A549 (cell line): ENCODE results near the gene DLG4. TPM values are rescaled to one million over a fixed set of nuclear protein-coding genes. Genes with fewer than 3 reads are reported as not detected.
A peak's percentile ranks its signal among the peaks of the same experiment; 100 is the strongest.

Experiments
- ATAC-seq, 2 experiments: fragments of 200-7000 bp in 1 of 2; fragments of >200 bp in 1 of 2; cut with Nextera tagmentation in 1 of 2; cut with Tn5 transposase in 1 of 2; 3 replicates each; pipeline versions ENCODE4 v1.8.0 to v1.9.1; 2018 to 2020; ENCODE audit warnings: mild to moderate bottlenecking in 1 of 2, moderate library complexity in 1 of 2
- CTCF ChIA-PET: fragments of 300-600 bp; sonication (Branson Sonifier 250); formaldehyde crosslinking; extraction: SDS; loops from one replicate; lab custom pipeline; 2021; ENCODE audit warnings: antibody characterized with exemption, inconsistent platforms; lab: Yijun Ruan, JAX
- POLR2A ChIA-PET: fragments of 350-600 bp; formaldehyde crosslinking; extraction: SDS; loops from one replicate; lab custom pipeline; 2021; ENCODE audit warnings: antibody characterized with exemption, inconsistent platforms; lab: Yijun Ruan, JAX
- DNase-seq, 2 experiments: peaks; one replicate each; pipeline versions ENCODE4 v3.0.0 to v3.0.0-alpha.2; 2011 to 2016; ENCODE audit warnings: low read depth in 1 of 2, low spot score in 1 of 2
- FAIRE-seq: peaks from 2 replicates; lab custom pipeline; 2011; peaks lifted over from hg19 to GRCh38; lab: Jason Lieb, UNC
- H3K27ac ChIP-seq, 2 experiments: fragments of >200 bp; sonication (Bioruptor Twin); formaldehyde crosslinking; 3 replicates each; pipeline ENCODE4 v1.5.1; 2016 to 2017
- H3K4me1 ChIP-seq: fragments of >200 bp; sonication (Bioruptor Twin); formaldehyde crosslinking; 3 replicates; pipeline ENCODE4 v1.6.1; 2016
- H3K4me2 ChIP-seq: fragments of >200 bp; sonication (Bioruptor Twin); formaldehyde crosslinking; 3 replicates; pipeline ENCODE4 v1.6.1; 2016
- H3K4me3 ChIP-seq: fragments of >200 bp; sonication (Bioruptor Twin); formaldehyde crosslinking; 3 replicates; pipeline ENCODE4 v1.5.1; 2016
- H3K9me3 ChIP-seq: fragments of >200 bp; sonication (Bioruptor Twin); formaldehyde crosslinking; 3 replicates; pipeline ENCODE4 v1.6.1; 2016
- CBX2 ChIP-seq: fragments of 200-600 bp; sonication (generic); IDR thresholded peaks from 2 replicates; pipeline ENCODE4 v1.6.1; 2016; ENCODE audit warnings: low read depth, mild to moderate bottlenecking, borderline replicate concordance
- CEBPB ChIP-seq, 2 experiments: fragments of >200 bp in 1 of 2; sonication (Bioruptor Twin) in 1 of 2; formaldehyde crosslinking in 1 of 2; IDR thresholded peaks; 2 replicates each; pipeline ENCODE4 v1.6.1; 2012 to 2016
- EHMT2 ChIP-seq: fragments of 200-600 bp; sonication (generic); IDR thresholded peaks from 2 replicates; pipeline ENCODE4 v1.6.1; 2016; ENCODE audit warnings: antibody characterized with exemption, low read depth, mild to moderate bottlenecking, moderate library complexity
- EP300 ChIP-seq, 2 experiments: fragments of >200 bp; sonication (Bioruptor Twin); formaldehyde crosslinking; IDR thresholded peaks; 2 replicates in 1 of 2; 3 replicates in 1 of 2; pipeline ENCODE4 v1.6.1; 2016 to 2017
- ESRRA ChIP-seq: fragments of 150-350 bp; IDR thresholded peaks from 2 replicates; pipeline ENCODE4 v1.6.1; 2014; ENCODE audit warnings: mild to moderate bottlenecking, low read length, borderline replicate concordance
- FOSL2 ChIP-seq, 2 experiments: fragments of 450-650 bp in 1 of 2; fragments of >200 bp in 1 of 2; sonication (Bioruptor Twin) in 1 of 2; formaldehyde crosslinking; IDR thresholded peaks; 2 replicates each; pipeline versions ENCODE4 v1.5.0 to v1.6.1; 2016 to 2020; ENCODE audit warnings: mild to moderate bottlenecking in 1 of 2, moderate library complexity in 1 of 2
- FOXS1 ChIP-seq: fragments of 250-450 bp; sonication (Bioruptor Pico); IDR thresholded peaks from 2 replicates; pipeline ENCODE4 v1.5.0; 2020; ENCODE audit warnings: mild to moderate bottlenecking, moderate library complexity
- HEYL ChIP-seq: fragments of 250-450 bp; sonication (Bioruptor Pico); IDR thresholded peaks from 2 replicates; pipeline ENCODE4 v1.8.0; 2021; ENCODE audit warnings: mild to moderate bottlenecking, moderate library complexity
- HOXA7 ChIP-seq: fragments of 250-450 bp; sonication (Bioruptor Pico); IDR thresholded peaks from 2 replicates; pipeline ENCODE4 v1.5.0; 2020; ENCODE audit warnings: mild to moderate bottlenecking, moderate library complexity
- HOXB5 ChIP-seq: fragments of 250-450 bp; sonication (Bioruptor Pico); IDR thresholded peaks from 2 replicates; pipeline ENCODE4 v1.5.0; 2020; ENCODE audit warnings: mild to moderate bottlenecking, moderate library complexity
- JUN ChIP-seq, 2 experiments: fragments of >200 bp; sonication (Bioruptor Twin); formaldehyde crosslinking; IDR thresholded peaks; 2 replicates in 1 of 2; 3 replicates in 1 of 2; pipeline ENCODE4 v1.6.1; 2016 to 2017
- JUNB ChIP-seq: fragments of >200 bp; sonication (Bioruptor Twin); formaldehyde crosslinking; IDR thresholded peaks from 2 replicates; pipeline ENCODE4 v1.6.1; 2016
- KDM1A ChIP-seq: fragments of 200-600 bp; sonication (generic); IDR thresholded peaks from 2 replicates; pipeline ENCODE4 v1.6.1; 2016; ENCODE audit warnings: low read depth, mild to moderate bottlenecking
- KDM5A ChIP-seq: fragments of 200-600 bp; sonication (generic); IDR thresholded peaks from 2 replicates; pipeline ENCODE4 v1.6.1; 2016; ENCODE audit warnings: antibody characterized with exemption, mild to moderate bottlenecking
- MAFK ChIP-seq: fragments of 450-650 bp; IDR thresholded peaks from 2 replicates; pipeline ENCODE4 v1.6.1; 2014; ENCODE audit not compliant: partially characterized antibody
- MAZ ChIP-seq: fragments of 150-350 bp; IDR thresholded peaks from 2 replicates; pipeline ENCODE4 v1.6.1; 2014; ENCODE audit warnings: antibody characterized with exemption, low read depth, low read length, borderline replicate concordance
- MYC ChIP-seq: IDR thresholded peaks from 2 replicates; pipeline ENCODE4 v1.6.1; 2012; ENCODE audit warnings: mild to moderate bottlenecking, inconsistent platforms, low read length, improper control_type of control experiment, borderline replicate concordance
- NFE2L2 ChIP-seq: fragments of 150-350 bp; conservative IDR thresholded peaks from 2 replicates; pipeline ENCODE4 v1.6.1; 2014; ENCODE audit warnings: low read length
- NPAS2 ChIP-seq: fragments of 250-450 bp; sonication (Bioruptor Pico); IDR thresholded peaks from 2 replicates; pipeline ENCODE4 v1.8.0; 2022; ENCODE audit warnings: mild to moderate bottlenecking, moderate library complexity, borderline replicate concordance
- NR3C1 ChIP-seq: fragments of >200 bp; sonication (Bioruptor Twin); formaldehyde crosslinking; IDR thresholded peaks from 3 replicates; pipeline ENCODE4 v1.6.1; 2017
- POLR2A ChIP-seq: IDR thresholded peaks from 2 replicates; pipeline ENCODE4 v1.6.1; 2012; ENCODE audit warnings: mild to moderate bottlenecking, low read length
- RAD21 ChIP-seq, 2 experiments: fragments of >200 bp in 1 of 2; sonication (Bioruptor Twin) in 1 of 2; formaldehyde crosslinking in 1 of 2; IDR thresholded peaks in 1 of 2; conservative IDR thresholded peaks in 1 of 2; 2 replicates in 1 of 2; 3 replicates in 1 of 2; pipeline ENCODE4 v1.6.1; 2012 to 2018; ENCODE audit warnings: inconsistent platforms in 1 of 2
- RCOR1 ChIP-seq: fragments of 150-350 bp; IDR thresholded peaks from 2 replicates; pipeline ENCODE4 v1.6.1; 2014; ENCODE audit warnings: antibody characterized with exemption, low read length, low read depth
- RFX5 ChIP-seq: fragments of 450-650 bp; IDR thresholded peaks from 2 replicates; pipeline ENCODE4 v1.7.1; 2014; ENCODE audit warnings: antibody characterized with exemption, mild to moderate bottlenecking, moderate library complexity
- SMC3 ChIP-seq: fragments of >200 bp; sonication (Bioruptor Twin); formaldehyde crosslinking; IDR thresholded peaks from 3 replicates; pipeline ENCODE4 v1.6.1; 2018; ENCODE audit warnings: inconsistent platforms
- TFCP2L1 ChIP-seq: fragments of 250-450 bp; sonication (Bioruptor Pico); IDR thresholded peaks from 2 replicates; pipeline ENCODE4 v1.5.0; 2021; ENCODE audit warnings: mild to moderate bottlenecking
- TP53 ChIP-seq: fragments of 250-450 bp; sonication (Bioruptor Pico); IDR thresholded peaks from 2 replicates; pipeline ENCODE4 v1.5.0; 2021; ENCODE audit warnings: mild to moderate bottlenecking, moderate library complexity
- ZFP36 ChIP-seq: fragments of 450-650 bp; IDR thresholded peaks from 2 replicates; pipeline ENCODE4 v1.6.1; 2014; ENCODE audit warnings: borderline replicate concordance; ENCODE audit not compliant: partially characterized antibody
- ZNF302 ChIP-seq: fragments of 250-450 bp; sonication (Bioruptor Pico); IDR thresholded peaks from 2 replicates; pipeline ENCODE4 v1.9.0; 2021; ENCODE audit warnings: inconsistent platforms, mild to moderate bottlenecking, moderate library complexity
- ZSCAN20 ChIP-seq: fragments of 250-450 bp; sonication (Bioruptor Pico); IDR thresholded peaks from 2 replicates; pipeline ENCODE4 v1.8.0; 2022; ENCODE audit warnings: mild to moderate bottlenecking, moderate library complexity
- WGBS: methylation state at CpG from one replicate; pipeline ENCODE4 v1.1.6; 2017; ENCODE audit errors: missing lambda C conversion rate; 5-methylcytosine and 5-hydroxymethylcytosine counted together
- polyA plus RNA-seq, 4 experiments: library from polyadenylated mRNA; depleted of rRNA in 3 of 4; stranded (reverse); fragments of >200 nt; fragmentation: RNase III in 1 of 4; extraction: RNeasy Plus Mini Kit Qiagen cat#74134 plus additional on column Dnase treatment in 1 of 4; gene quantifications; 2 replicates in 3 of 4; 3 replicates in 1 of 4; pipeline ENCODE4 v1.2.3, GENCODE V29; 2011 to 2017
- TF ChIP-seq, protein P1 (sequence below): IDR thresholded peaks from 2 replicates; pipeline ENCODE4 v1.6.1; 2012; ENCODE audit warnings: low read depth, borderline replicate concordance
- TF ChIP-seq, protein P2 (sequence below): fragments of >200 bp; sonication (Bioruptor Twin); formaldehyde crosslinking; IDR thresholded peaks from 3 replicates; pipeline ENCODE4 v1.6.1; 2016
- TF ChIP-seq, protein P3 (sequence below): IDR thresholded peaks from 2 replicates; pipeline ENCODE4 v1.6.1; 2012
- TF ChIP-seq, protein P4 (sequence below): fragments of >200 bp; sonication (Bioruptor Twin); formaldehyde crosslinking; IDR thresholded peaks from 2 replicates; pipeline ENCODE4 v1.6.1; 2016
- TF ChIP-seq, protein P5 (sequence below): IDR thresholded peaks from 2 replicates; pipeline ENCODE4 v1.6.1; 2012

Gene DLG4
- polyA plus RNA-seq, 2 of the 4 experiments (the other 2 are of a cell fraction) = 8.3 to 21.3 TPM

DNA sequence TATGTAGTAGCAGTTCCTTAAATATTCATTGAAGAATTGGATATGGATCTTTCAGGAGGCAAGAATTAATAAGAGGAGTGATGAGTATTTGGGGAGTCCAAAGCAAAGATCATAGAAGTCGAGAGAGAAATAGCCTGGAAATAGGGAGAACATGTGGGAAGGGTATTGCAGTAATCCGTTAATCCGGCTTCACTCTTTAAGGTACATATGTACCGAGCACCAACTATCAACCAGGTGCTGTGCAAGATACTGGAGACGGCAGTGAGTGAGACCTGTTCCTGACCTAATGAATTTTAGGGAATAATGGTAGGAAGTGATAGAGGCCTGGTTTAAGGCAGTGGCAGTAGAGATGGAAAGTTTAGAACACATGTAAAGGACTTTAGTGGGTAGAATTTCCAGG lies 33.4 kb upstream of the DLG4 start:
- POLR2A ChIA-PET = no interaction called here
- no peak for ATAC-seq
- Histone ChIP-seq H3K27ac (peak overlapping the region; percentile 96 to 99), H3K4me3 (peak overlapping the region; percentile 99), H3K4me2 (peak overlapping the region; percentile 96), H3K9me3 (no peaks in the 10 kb centered on the region), H3K4me1 (peaks cover 28% of the 10 kb centered on the region)
- 72% methylated on average over 5 of the region's 5 CpGs for WGBS
- DNase-seq = no peak
- CTCF ChIA-PET = no interaction called here
- no peak for FAIRE-seq
- TF ChIP-seq TFCP2L1 (CRISPR knock-in tag) = 0 out of 2 replicates have a peak, but pooled peaks have one; percentile 33
- 0 out of 2 replicates have a peak, but pooled peaks have one; percentile 57 for TF ChIP-seq HOXA7 (CRISPR knock-in tag)
- TF ChIP-seq KDM1A = no peak
- TF ChIP-seq, all 56 proteins: peak for 2

DNA sequence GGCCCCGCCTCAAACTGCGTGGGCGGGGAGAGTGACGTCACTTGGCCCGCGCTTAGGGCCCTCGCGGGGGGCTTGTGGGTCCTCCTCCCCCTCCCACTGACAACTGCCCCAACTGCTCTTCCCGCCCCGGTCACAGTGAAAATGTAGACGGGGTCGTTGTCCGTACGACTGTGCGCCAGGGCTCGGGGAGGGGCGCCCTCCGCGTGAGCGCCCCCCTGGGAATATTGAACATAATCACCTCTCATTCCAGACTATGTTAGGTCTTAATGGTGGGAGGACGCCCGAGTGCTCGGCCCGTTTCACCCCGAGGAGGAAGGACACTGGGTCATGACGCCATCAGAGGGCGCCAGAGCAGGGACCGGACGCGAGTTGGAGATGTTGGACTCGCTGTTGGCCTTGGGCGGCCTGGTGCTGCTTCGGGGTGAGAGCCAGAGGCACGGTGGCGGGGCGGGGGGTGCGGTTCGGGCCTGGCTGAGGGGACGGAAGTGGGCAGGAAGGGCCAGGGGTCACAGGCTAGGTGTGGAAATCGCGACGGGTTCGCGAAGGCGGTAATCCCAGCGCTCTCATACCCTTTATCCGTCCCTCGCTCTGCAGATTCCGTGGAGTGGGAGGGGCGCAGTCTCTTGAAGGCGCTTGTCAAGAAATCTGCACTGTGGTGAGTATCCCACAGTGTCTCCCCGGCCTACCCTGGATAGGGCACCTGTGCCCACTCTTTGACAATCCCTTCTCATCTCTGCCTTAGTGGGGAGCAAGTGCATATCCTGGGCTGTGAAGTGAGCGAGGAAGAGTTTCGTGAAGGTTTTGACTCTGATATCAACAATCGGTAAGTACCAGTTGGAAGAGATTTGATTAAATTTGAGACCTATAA lies 32.8 kb upstream of the DLG4 start, which contains the start of gene ELP5:
ELP5 (plus strand) TSS at position 40 of the 868 bp plus-strand sequence; CDS start at position 376, 336 bp downstream.
- WGBS = 3% methylated on average over 48 of the region's 55 CpGs
- ChIA-PET CTCF (interaction anchor here (1.6 kb wide), 1 partner anchor 11 kb away, joined by 7 read pairs; the partner anchor contains the start of gene GABARAP), POLR2A (interaction anchor here (1.0 to 2.0 kb wide), 3 partner anchors 10 to 14 kb away, joined by 3 to 15 read pairs (median 6); partner anchors contain the start of genes GABARAP and PHF23)
- DNase-seq (peak; percentile 97 to 98), FAIRE-seq (peak; percentile 88), ATAC-seq (peak; percentile 85 to 86)
- Histone ChIP-seq H3K4me1 (peaks cover 28% of the 10 kb centered on the region), H3K4me2 (peak within 1 kb of the TSS; percentile 96), H3K27ac (peak within 1 kb of the TSS; percentile 96 to 99), H3K4me3 (peak within 1 kb of the TSS; percentile 99), H3K9me3 (no peaks in the 10 kb centered on the region)
- TF ChIP-seq MAFK = no peak
- TF ChIP-seq, protein P1, sequence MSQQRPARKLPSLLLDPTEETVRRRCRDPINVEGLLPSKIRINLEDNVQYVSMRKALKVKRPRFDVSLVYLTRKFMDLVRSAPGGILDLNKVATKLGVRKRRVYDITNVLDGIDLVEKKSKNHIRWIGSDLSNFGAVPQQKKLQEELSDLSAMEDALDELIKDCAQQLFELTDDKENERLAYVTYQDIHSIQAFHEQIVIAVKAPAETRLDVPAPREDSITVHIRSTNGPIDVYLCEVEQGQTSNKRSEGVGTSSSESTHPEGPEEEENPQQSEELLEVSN = 0 out of 2 replicates have a peak, but pooled peaks have one; percentile 9
- TF ChIP-seq ZNF302 (CRISPR knock-in tag) = no peak
- TF ChIP-seq FOXS1 (CRISPR knock-in tag) = no peak
- TF ChIP-seq SMC3 = peak; percentile 61
- TF ChIP-seq, protein P2, sequence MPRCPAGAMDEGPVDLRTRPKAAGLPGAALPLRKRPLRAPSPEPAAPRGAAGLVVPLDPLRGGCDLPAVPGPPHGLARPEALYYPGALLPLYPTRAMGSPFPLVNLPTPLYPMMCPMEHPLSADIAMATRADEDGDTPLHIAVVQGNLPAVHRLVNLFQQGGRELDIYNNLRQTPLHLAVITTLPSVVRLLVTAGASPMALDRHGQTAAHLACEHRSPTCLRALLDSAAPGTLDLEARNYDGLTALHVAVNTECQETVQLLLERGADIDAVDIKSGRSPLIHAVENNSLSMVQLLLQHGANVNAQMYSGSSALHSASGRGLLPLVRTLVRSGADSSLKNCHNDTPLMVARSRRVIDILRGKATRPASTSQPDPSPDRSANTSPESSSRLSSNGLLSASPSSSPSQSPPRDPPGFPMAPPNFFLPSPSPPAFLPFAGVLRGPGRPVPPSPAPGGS = peak; percentile 41; the same call in 1 of the 3 replicates
- TF ChIP-seq EP300 (IDR thresholded peaks at IDR 0.05) = no peak
- peak; percentile 90 for TF ChIP-seq POLR2A
- TF ChIP-seq NR3C1 = no peak
- no peak for TF ChIP-seq ZSCAN20 (CRISPR knock-in tag)
- TF ChIP-seq EHMT2 = no peak
- TF ChIP-seq RAD21 (conservative IDR thresholded peaks at IDR 0.05 in 1 of 2, IDR thresholded peaks at IDR 0.05 in 1 of 2) = peak; percentile 31 to 56; a peak in 4 of 5 replicates
- TF ChIP-seq JUN (IDR thresholded peaks at IDR 0.05) = peak in 1 of 2 experiments; percentile 90; a peak in 3 of 5 replicates
- 0 out of 2 replicates have a peak, but pooled peaks have one; percentile 7 for TF ChIP-seq TFCP2L1 (CRISPR knock-in tag)
- no peak for TF ChIP-seq NPAS2 (CRISPR knock-in tag)
- no peak for TF ChIP-seq ESRRA
- 0 out of 2 replicates have a peak, but pooled peaks have one; percentile 32 for TF ChIP-seq TP53
- no peak for TF ChIP-seq FOSL2 (IDR thresholded peaks at IDR 0.05)
- TF ChIP-seq FOSL2 (CRISPR knock-in tag; IDR thresholded peaks at IDR 0.05) = no peak; the same call in 1 of the 2 replicates
- TF ChIP-seq CBX2 = no peak
- no peak for TF ChIP-seq NFE2L2
- TF ChIP-seq JUNB = no peak
- TF ChIP-seq MYC = peak; percentile 71; the same call in 1 of the 2 replicates
- TF ChIP-seq CEBPB (IDR thresholded peaks at IDR 0.05) = peak in 1 of 2 experiments; percentile 26; a peak in 1 of 4 replicates
- TF ChIP-seq ZFP36 = no peak
- no peak for TF ChIP-seq RCOR1
- TF ChIP-seq HOXB5 (CRISPR knock-in tag) = peak; percentile 39; the same call in 1 of the 2 replicates
- TF ChIP-seq, protein P3, sequence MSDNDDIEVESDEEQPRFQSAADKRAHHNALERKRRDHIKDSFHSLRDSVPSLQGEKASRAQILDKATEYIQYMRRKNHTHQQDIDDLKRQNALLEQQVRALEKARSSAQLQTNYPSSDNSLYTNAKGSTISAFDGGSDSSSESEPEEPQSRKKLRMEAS = peak; percentile 82
- TF ChIP-seq KDM5A = peak; percentile 73
- TF ChIP-seq, protein P4, sequence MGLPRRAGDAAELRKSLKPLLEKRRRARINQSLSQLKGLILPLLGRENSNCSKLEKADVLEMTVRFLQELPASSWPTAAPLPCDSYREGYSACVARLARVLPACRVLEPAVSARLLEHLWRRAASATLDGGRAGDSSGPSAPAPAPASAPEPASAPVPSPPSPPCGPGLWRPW = no peak
- TF ChIP-seq RFX5 = peak; percentile 78
- no peak for TF ChIP-seq HEYL (CRISPR knock-in tag)
- TF ChIP-seq MAZ = no peak
- TF ChIP-seq, protein P5, sequence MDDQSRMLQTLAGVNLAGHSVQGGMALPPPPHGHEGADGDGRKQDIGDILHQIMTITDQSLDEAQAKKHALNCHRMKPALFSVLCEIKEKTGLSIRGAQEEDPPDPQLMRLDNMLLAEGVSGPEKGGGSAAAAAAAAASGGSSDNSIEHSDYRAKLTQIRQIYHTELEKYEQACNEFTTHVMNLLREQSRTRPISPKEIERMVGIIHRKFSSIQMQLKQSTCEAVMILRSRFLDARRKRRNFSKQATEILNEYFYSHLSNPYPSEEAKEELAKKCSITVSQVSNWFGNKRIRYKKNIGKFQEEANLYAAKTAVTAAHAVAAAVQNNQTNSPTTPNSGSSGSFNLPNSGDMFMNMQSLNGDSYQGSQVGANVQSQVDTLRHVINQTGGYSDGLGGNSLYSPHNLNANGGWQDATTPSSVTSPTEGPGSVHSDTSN = 0 out of 2 replicates have a peak, but pooled peaks have one; percentile 16
